G401 (cell line): ENCODE results near the gene NYAP1. TPM values are rescaled to one million over a fixed set of nuclear protein-coding genes. Genes with fewer than 3 reads are reported as not detected.
"Not testable (repeated sequence)": the region's sequence is repeated elsewhere in the genome, so short reads cannot be mapped to it uniquely, and the experiment has no call there.

Experiments used
- DNase-seq: peaks from one replicate; pipeline ENCODE4 v3.0.0-alpha.2; 2015; ENCODE audit warnings: low spot score
- in situ Hi-C: cut with HindIII; loops from 2 replicates; pipeline ENCODE4 v1.10.0; 2016; ENCODE audit warnings: low sequenced_read_pairs, mixed read lengths
- total RNA-seq: library from RNA; depleted of rRNA; stranded (reverse); fragments of >200 nt; shearing (Covaris generic); gene quantifications from 2 replicates; pipeline ENCODE4 v1.2.3, GENCODE V29; 2014; rRNA removed

The NYAP1 gene
- 17.3 and 23.0 TPM in 2 replicates for total RNA-seq

GRCh38 chr7:100483722-100484672, at the start of gene NYAP1:
TSS of gene NYAP1 (plus strand) at chr7:100483927. CDS start at chr7:100485312, 1,385 bp downstream.
- peak; percentile 83 for DNase-seq
- in situ Hi-C loops = no loop called here

GRCh38 chr7:100434297-100435144, 49.2 kb upstream of the NYAP1 start:
- in situ Hi-C loops = no loop called here
- no peak for DNase-seq

- peak; percentile 47 for DNase-seq
- in situ Hi-C loops = no loop called here
These were observed 48.1 kb upstream of the NYAP1 start for GRCh38 chr7:100435401-100436304.

- in situ Hi-C loops = no loop called here
- DNase-seq = no peak
These were observed 46.3 kb upstream of the NYAP1 start for GRCh38 chr7:100437150-100438100.

- no peak for DNase-seq
- in situ Hi-C loops = no loop called here
These were observed 45.6 kb upstream of the NYAP1 start for GRCh38 chr7:100438172-100438571.

GRCh38 chr7:100438731-100439130, 45.0 kb upstream of the NYAP1 start:
- in situ Hi-C loops, DNase-seq: not testable (repeated sequence)

- in situ Hi-C loops, DNase-seq: not testable (repeated sequence)
These were observed 44.5 kb upstream of the NYAP1 start for GRCh38 chr7:100439244-100439643.

GRCh38 chr7:100441641-100442535, 41.8 kb upstream of the NYAP1 start:
- no peak for DNase-seq
- in situ Hi-C loops = no loop called here

- in situ Hi-C loops = no loop called here
- no peak for DNase-seq
These were observed 40.5 kb upstream of the NYAP1 start for GRCh38 chr7:100443096-100443840.

GRCh38 chr7:100444311-100445278, 39.1 kb upstream of the NYAP1 start:
- no peak for DNase-seq
- in situ Hi-C loops = no loop called here

- in situ Hi-C loops = no loop called here
- DNase-seq = no peak
These were observed 37.7 kb upstream of the NYAP1 start for GRCh38 chr7:100446040-100446439.

- DNase-seq, in situ Hi-C loops: not testable (repeated sequence)
These were observed 36.4 kb upstream of the NYAP1 start for GRCh38 chr7:100447363-100447762.

- no peak for DNase-seq
- in situ Hi-C loops = no loop called here
These were observed 34.4 kb upstream of the NYAP1 start for GRCh38 chr7:100449190-100449795.

- DNase-seq = no peak
- in situ Hi-C loops = no loop called here
These were observed 31.2 kb upstream of the NYAP1 start for GRCh38 chr7:100452513-100452912.

- DNase-seq, in situ Hi-C loops: not testable (repeated sequence)
These were observed 29.9 kb upstream of the NYAP1 start for GRCh38 chr7:100453854-100454253.
